Thyroid gland (tissue), 4 donors: ENCODE data around the gene C15orf61. TPM values are rescaled to one million over a fixed set of nuclear protein-coding genes. Genes with fewer than 3 reads are reported as not detected.

Experiments used
- DNase-seq, 2 donors: peaks; one replicate each; pipeline ENCODE4 v3.0.0-alpha.2; 2019
- H3K27ac ChIP-seq, 3 donors: fragments of 200-600 bp; sonication (generic); 1 replicate in 2 of 3; 2 replicates in 1 of 3; pipeline ENCODE4 v1.5.1; 2016 to 2019; ENCODE audit warnings: mild to moderate bottlenecking in 1 of 3, moderate library complexity in 1 of 3
- H3K27me3 ChIP-seq: fragments of 200-600 bp; sonication (generic); one replicate; pipeline ENCODE4 v1.5.1; 2019
- H3K36me3 ChIP-seq, 2 donors: fragments of 200-600 bp; sonication (generic); one replicate each; pipeline ENCODE4 v1.5.1; 2016 to 2019
- H3K4me1 ChIP-seq, 2 donors: fragments of 200-600 bp; sonication (generic); one replicate each; pipeline ENCODE4 v1.5.1; 2017 to 2019
- H3K4me3 ChIP-seq, 3 donors: fragments of 200-600 bp; sonication (generic); replicated peaks in 1 of 3; 1 replicate in 2 of 3; 2 replicates in 1 of 3; pipeline ENCODE4 v1.5.1; 2016; ENCODE audit warnings: mild to moderate bottlenecking in 1 of 3
- H3K9me3 ChIP-seq: fragments of 200-600 bp; sonication (generic); one replicate; pipeline ENCODE4 v1.5.1; 2017
- POLR2A ChIP-seq, 2 donors: fragments of 450-650 bp; IDR thresholded peaks; one replicate each; pipeline ENCODE4 v1.6.1; 2017; ENCODE audit warnings: antibody characterized with exemption in 2 of 2, mild to moderate bottlenecking in 2 of 2, moderate library complexity in 1 of 2
- WGBS, 2 donors: methylation state at CpG; one replicate each; pipeline ENCODE4 v1.1.5; 2017; 5-methylcytosine and 5-hydroxymethylcytosine counted together
- intact Hi-C: fragments of 100-400 bp; cut with DNase I; formaldehyde crosslinking; loops from one replicate; pipeline ENCODE4 v1.15.1; 2023
- total RNA-seq, 4 donors: library from RNA; depleted of rRNA; stranded (reverse); fragments of >200 nt; gene quantifications; one replicate each; pipeline ENCODE4 v1.2.3, GENCODE V29; 2016
- TF ChIP-seq, protein P1 (sequence below), 6 experiments: fragments of 200-600 bp in 3 of 6; fragments of 450-650 bp in 3 of 6; sonication (generic) in 3 of 6; IDR thresholded peaks; one replicate each; pipeline ENCODE4 v1.5.1; 2016 to 2019; ENCODE audit warnings: antibody characterized with exemption in 6 of 6, mild to moderate bottlenecking in 2 of 6, inconsistent platforms in 1 of 6, moderate library complexity in 1 of 6

C15orf61 gene
- total RNA-seq, 4 donors from 2014 or later: 2.8 to 14.9 (median 7.9) TPM

DNA sequence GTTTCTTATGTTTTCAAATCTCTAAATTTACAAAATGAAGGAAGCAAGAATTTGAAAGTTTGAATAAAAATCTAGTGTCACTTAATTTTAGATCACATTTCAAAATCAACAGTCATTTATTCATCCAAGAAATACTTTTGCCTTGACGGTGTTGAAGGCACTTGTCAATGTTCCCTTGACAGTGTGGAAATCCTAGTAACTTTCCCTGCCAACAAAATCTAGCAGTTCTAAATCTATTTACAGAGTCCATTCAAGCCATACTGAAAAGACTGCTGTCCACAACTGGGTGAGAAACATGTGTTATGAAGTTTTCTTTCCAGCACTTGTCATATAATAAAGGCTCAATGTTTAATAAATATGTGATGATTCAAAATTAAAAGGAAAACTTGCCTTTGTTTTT, 12.9 kb downstream of the C15orf61 start:
- WGBS, 2 donors: 88 to 90% methylated on average over 1 of the region's 1 CpG
- Histone ChIP-seq H3K36me3 (no peaks in the 10 kb centered on the region), H3K9me3 (no peaks in the 10 kb centered on the region), H3K4me3 (no peak overlapping the region), H3K27me3 (no peaks in the 10 kb centered on the region), H3K4me1 (no peaks in the 10 kb centered on the region), H3K27ac (no peak overlapping the region)
- no peak for DNase-seq
- intact Hi-C loops: no loop called here
- TF ChIP-seq, protein P1, sequence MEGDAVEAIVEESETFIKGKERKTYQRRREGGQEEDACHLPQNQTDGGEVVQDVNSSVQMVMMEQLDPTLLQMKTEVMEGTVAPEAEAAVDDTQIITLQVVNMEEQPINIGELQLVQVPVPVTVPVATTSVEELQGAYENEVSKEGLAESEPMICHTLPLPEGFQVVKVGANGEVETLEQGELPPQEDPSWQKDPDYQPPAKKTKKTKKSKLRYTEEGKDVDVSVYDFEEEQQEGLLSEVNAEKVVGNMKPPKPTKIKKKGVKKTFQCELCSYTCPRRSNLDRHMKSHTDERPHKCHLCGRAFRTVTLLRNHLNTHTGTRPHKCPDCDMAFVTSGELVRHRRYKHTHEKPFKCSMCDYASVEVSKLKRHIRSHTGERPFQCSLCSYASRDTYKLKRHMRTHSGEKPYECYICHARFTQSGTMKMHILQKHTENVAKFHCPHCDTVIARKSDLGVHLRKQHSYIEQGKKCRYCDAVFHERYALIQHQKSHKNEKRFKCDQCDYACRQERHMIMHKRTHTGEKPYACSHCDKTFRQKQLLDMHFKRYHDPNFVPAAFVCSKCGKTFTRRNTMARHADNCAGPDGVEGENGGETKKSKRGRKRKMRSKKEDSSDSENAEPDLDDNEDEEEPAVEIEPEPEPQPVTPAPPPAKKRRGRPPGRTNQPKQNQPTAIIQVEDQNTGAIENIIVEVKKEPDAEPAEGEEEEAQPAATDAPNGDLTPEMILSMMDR (IDR thresholded peaks at IDR 0.05): no peak
- TF ChIP-seq POLR2A (IDR thresholded peaks at IDR 0.05): no peak

DNA sequence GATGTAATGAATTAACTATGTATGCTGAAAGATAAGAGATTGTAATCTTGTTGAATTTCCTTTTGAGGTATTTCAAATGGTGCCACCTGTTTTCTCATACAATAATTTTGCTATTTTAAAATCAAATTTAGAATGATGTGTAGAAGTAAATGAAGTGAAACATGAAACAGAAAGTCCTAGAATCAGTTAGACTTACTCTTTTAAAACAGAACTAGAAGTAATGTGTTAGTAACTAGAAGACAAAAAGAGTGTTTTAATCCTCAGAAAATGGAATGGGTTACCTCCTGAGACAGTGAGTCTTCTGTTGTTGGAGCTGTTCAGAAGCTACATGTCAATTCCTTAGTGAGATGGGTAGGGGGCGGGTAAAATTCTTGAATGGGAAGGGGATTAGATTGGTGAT, 13.4 kb downstream of the C15orf61 start:
- DNase-seq: no peak
- H3K4me1 ChIP-seq: no peaks in the 10 kb centered on the region
- WGBS, 2 donors: 94 to 100% methylated on average over 1 of the region's 1 CpG
- no peak overlapping the region for H3K4me3 ChIP-seq
- TF ChIP-seq POLR2A (IDR thresholded peaks at IDR 0.05): no peak
- TF ChIP-seq, protein P1 (IDR thresholded peaks at IDR 0.05): no peak
- H3K27ac ChIP-seq: no peak overlapping the region
- no peaks in the 10 kb centered on the region for H3K9me3 ChIP-seq
- intact Hi-C loops: no loop called here
- H3K36me3 ChIP-seq: no peaks in the 10 kb centered on the region
- no peaks in the 10 kb centered on the region for H3K27me3 ChIP-seq

DNA sequence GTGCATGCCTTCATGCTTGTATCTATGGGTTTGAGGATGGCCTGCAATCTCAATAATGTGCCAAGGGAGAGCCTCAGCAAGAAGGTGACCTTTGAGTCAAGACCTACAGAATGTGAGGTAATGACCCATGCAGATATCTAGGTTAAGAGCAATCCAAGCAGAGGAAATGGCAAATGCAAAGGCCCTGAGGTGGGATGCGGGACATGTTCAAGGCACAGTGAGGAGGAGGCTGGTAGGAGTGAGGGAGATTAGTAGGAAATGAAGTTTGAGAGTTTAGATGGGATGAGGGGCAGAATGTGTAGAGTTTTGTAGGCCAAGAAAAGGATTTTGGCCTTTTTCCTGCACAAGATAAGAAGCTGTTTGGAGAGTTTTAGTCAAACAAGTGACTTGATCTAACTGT, 16.8 kb downstream of the C15orf61 start:
- 96 to 100% methylated on average over 1 of the region's 1 CpG for WGBS, 2 donors
- no peaks in the 10 kb centered on the region for H3K36me3 ChIP-seq
- H3K4me1 ChIP-seq: peaks cover 5% of the 10 kb centered on the region in 2 donors
- no peak for TF ChIP-seq POLR2A (IDR thresholded peaks at IDR 0.05)
- TF ChIP-seq, protein P1 (IDR thresholded peaks at IDR 0.05): no peak
- H3K27me3 ChIP-seq: no peaks in the 10 kb centered on the region
- H3K9me3 ChIP-seq: no peaks in the 10 kb centered on the region
- H3K4me3 ChIP-seq: no peak overlapping the region
- intact Hi-C loops: no loop called here
- H3K27ac ChIP-seq: no peak overlapping the region
- DNase-seq: no peak

DNA sequence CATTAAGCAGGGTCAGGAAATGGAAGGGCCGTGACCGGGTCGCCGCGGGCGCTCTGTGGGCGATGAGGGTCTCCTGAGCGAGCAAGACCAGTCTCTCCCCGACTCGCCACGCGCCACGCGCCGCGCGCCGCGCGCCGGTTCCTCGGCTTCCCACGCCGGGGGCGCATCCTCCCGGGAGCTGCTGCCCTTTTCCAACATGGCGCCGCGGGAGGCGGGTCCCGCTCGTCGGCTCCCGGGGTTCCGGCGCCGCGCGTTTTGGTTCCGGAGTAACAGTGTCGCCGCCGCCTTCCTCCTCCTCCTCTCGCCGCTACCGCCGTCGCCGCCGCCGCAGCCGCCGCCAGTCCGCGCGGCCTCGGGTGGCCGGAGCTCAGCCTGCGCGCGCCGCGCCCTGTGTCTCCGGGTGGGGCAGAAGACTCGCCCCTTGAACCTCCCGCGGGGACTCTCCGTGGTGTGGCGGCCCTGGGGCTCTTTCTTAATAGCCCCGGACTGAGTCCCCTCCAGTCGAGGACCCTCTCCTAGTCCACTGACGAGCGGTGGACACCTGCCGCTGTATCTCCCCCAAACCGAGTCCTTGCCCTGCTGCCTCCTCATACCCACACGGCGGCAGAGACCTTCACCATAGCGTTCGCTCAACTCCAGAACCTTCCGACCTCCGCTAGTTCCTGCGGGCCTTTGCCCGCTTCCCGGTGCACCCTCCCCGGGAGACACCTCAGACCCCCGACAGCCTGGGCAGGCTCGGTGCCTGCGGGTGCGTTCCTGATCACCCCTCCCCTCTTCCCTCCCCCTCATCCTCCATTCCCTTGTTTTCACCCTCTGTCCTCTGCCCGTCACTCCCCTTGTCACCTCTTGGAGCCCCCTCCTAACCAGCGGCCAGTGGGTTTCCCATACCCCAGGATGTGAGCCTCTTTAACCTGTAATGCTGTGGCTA, 21.8 kb downstream of the C15orf61 start, which contains the start of gene MAP2K5:
MAP2K5 (plus strand) TSS at position 284 of the 928 bp plus-strand sequence; CDS start at position 917, 633 bp downstream.
- Histone ChIP-seq H3K27ac (peak within 1 kb of the TSS; percentile 77 to 86 (median 85)), H3K36me3 (no peaks in the 10 kb centered on the region), H3K4me1 (peaks cover 12 to 16% of the 10 kb centered on the region in 2 donors), H3K9me3 (no peaks in the 10 kb centered on the region), H3K4me3 (peak within 1 kb of the TSS; percentile 60 to 99 (median 70)), H3K27me3 (no peaks in the 10 kb centered on the region)
- DNase-seq: peak; percentile 85 to 89
- TF ChIP-seq, protein P1 (IDR thresholded peaks at IDR 0.05): no peak
- TF ChIP-seq POLR2A (IDR thresholded peaks at IDR 0.05): peak in 1 of 2 donors; percentile 81
- intact Hi-C loops: no loop called here
- WGBS, 2 donors: 1 to 2% methylated on average over 16 to 49 of the region's 91 CpGs

DNA sequence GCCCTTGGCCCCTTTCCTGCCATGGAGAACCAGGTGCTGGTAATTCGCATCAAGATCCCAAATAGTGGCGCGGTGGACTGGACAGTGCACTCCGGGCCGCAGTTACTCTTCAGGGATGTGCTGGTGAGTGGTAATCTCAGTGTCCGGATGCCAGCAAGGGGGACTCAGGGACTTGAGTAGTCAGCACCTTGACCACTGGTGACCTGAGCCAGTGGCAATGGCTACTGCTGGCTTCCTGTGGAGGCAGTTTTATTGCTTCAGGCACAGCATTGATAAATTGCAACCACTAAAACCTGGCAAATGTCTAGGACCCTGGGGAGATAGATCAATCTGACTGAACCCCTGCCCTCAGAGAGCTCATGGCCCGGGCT, 22.4 kb downstream of the C15orf61 start:
- WGBS, 2 donors: 36 to 40% methylated on average over 7 of the region's 7 CpGs
- intact Hi-C loops: no loop called here

More for the DNA sequence above, 22.4 kb downstream of the C15orf61 start:
- Histone ChIP-seq H3K36me3 (no peaks in the 10 kb centered on the region), H3K27me3 (no peaks in the 10 kb centered on the region), H3K9me3 (no peaks in the 10 kb centered on the region), H3K4me3 (peak overlapping the region; percentile 60 to 99 (median 70)), H3K4me1 (peaks cover 12 to 16% of the 10 kb centered on the region in 2 donors), H3K27ac (peak overlapping the region; percentile 77 to 86 (median 85))
- DNase-seq: peak; percentile 28 to 36
- no peak for TF ChIP-seq POLR2A (IDR thresholded peaks at IDR 0.05)
- TF ChIP-seq, protein P1 (IDR thresholded peaks at IDR 0.05): no peak
